SK-N-SH treated with all-trans-retinoic acid at 6 μM for 48 hours (cell line): ENCODE results near the gene YDJC.

Experiments
- ARNTL ChIP-seq: fragments of 450-650 bp; formaldehyde crosslinking; IDR thresholded peaks from 2 replicates; pipeline ENCODE4 v1.5.0; 2020; ENCODE audit warnings: low read depth, mild to moderate bottlenecking, moderate library complexity, borderline replicate concordance
- GLIS3 ChIP-seq: fragments of 250-450 bp; sonication (Bioruptor Pico); IDR thresholded peaks from 2 replicates; pipeline ENCODE4 v1.5.0; 2020; ENCODE audit warnings: mild to moderate bottlenecking, moderate library complexity
- PPARA ChIP-seq: fragments of 250-450 bp; sonication (Bioruptor Pico); IDR thresholded peaks from 2 replicates; pipeline ENCODE4 v1.5.0; 2020; ENCODE audit warnings: mild to moderate bottlenecking, borderline replicate concordance
- RARB ChIP-seq: fragments of 250-450 bp; sonication (Bioruptor Pico); IDR thresholded peaks from 2 replicates; pipeline ENCODE4 v1.8.0; 2021; ENCODE audit warnings: mild to moderate bottlenecking, moderate library complexity
- TCF4 ChIP-seq: fragments of 250-450 bp; sonication (Bioruptor Pico); IDR thresholded peaks from 2 replicates; pipeline ENCODE4 v1.8.0; 2021; ENCODE audit warnings: mild to moderate bottlenecking, moderate library complexity, borderline replicate concordance
- ZNF565 ChIP-seq: fragments of 450-650 bp; formaldehyde crosslinking; conservative IDR thresholded peaks from 2 replicates; pipeline ENCODE4 v1.5.0; 2020; ENCODE audit warnings: low read depth, mild to moderate bottlenecking, moderate library complexity
- ZNF70 ChIP-seq: fragments of 450-650 bp; formaldehyde crosslinking; IDR thresholded peaks from 2 replicates; pipeline ENCODE4 v1.5.0; 2020; ENCODE audit warnings: mild to moderate bottlenecking, moderate library complexity
- ZNF8 ChIP-seq: fragments of 450-650 bp; formaldehyde crosslinking; IDR thresholded peaks from 2 replicates; pipeline ENCODE4 v1.5.0; 2020; ENCODE audit warnings: mild to moderate bottlenecking, moderate library complexity
- TF ChIP-seq, protein P1 (sequence below): fragments of 250-450 bp; sonication (Bioruptor Pico); IDR thresholded peaks from 2 replicates; pipeline ENCODE4 v1.8.0; 2020; ENCODE audit warnings: mild to moderate bottlenecking, moderate library complexity, borderline replicate concordance
- TF ChIP-seq, protein P2 (sequence below): fragments of 250-450 bp; sonication (Bioruptor Pico); IDR thresholded peaks from 2 replicates; pipeline ENCODE4 v1.5.1; 2020; ENCODE audit warnings: low read depth, mild to moderate bottlenecking, moderate library complexity
- TF ChIP-seq, protein P3 (sequence below): fragments of 250-450 bp; sonication (Bioruptor Pico); IDR thresholded peaks from 2 replicates; pipeline ENCODE4 v1.5.0; 2020; ENCODE audit warnings: mild to moderate bottlenecking, moderate library complexity
- TF ChIP-seq, protein P4 (sequence below): fragments of 250-450 bp; sonication (Bioruptor Pico); IDR thresholded peaks from 2 replicates; pipeline ENCODE4 v1.5.1; 2021; ENCODE audit warnings: mild to moderate bottlenecking, moderate library complexity

DNA sequence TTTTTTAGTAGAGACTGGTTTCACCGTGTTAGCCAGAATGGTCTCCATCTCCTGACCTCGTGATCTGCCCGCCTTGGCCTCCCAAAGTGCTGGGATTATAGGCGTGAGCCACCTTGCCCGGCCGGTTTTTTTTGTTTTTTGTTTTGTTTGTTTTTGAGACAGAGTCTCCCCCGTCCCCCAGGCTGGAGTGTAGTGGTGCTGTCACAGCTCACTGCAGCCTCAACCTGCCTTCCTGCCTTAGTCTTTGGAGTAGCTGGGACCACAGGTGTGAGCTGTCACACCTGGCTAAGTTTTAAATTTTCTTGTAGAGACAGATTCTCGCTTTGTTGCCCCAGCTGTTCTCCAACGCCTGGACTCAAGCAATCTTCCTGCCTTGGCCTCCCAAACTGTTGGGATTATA is 39.2 kb upstream of the YDJC start:
- no peak for TF ChIP-seq GLIS3 (CRISPR knock-in tag)
- TF ChIP-seq ZNF70 (CRISPR knock-in tag) = no peak
- TF ChIP-seq, protein P1, sequence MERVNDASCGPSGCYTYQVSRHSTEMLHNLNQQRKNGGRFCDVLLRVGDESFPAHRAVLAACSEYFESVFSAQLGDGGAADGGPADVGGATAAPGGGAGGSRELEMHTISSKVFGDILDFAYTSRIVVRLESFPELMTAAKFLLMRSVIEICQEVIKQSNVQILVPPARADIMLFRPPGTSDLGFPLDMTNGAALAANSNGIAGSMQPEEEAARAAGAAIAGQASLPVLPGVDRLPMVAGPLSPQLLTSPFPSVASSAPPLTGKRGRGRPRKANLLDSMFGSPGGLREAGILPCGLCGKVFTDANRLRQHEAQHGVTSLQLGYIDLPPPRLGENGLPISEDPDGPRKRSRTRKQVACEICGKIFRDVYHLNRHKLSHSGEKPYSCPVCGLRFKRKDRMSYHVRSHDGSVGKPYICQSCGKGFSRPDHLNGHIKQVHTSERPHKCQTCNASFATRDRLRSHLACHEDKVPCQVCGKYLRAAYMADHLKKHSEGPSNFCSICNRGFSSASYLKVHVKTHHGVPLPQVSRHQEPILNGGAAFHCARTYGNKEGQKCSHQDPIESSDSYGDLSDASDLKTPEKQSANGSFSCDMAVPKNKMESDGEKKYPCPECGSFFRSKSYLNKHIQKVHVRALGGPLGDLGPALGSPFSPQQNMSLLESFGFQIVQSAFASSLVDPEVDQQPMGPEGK = no peak
- TF ChIP-seq ARNTL (CRISPR knock-in tag) = no peak
- no peak for TF ChIP-seq TCF4
- TF ChIP-seq, protein P2, sequence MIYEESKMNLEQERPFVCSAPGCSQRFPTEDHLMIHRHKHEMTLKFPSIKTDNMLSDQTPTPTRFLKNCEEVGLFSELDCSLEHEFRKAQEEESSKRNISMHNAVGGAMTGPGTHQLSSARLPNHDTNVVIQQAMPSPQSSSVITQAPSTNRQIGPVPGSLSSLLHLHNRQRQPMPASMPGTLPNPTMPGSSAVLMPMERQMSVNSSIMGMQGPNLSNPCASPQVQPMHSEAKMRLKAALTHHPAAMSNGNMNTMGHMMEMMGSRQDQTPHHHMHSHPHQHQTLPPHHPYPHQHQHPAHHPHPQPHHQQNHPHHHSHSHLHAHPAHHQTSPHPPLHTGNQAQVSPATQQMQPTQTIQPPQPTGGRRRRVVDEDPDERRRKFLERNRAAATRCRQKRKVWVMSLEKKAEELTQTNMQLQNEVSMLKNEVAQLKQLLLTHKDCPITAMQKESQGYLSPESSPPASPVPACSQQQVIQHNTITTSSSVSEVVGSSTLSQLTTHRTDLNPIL (CRISPR knock-in tag) = no peak
- no peak for TF ChIP-seq RARB (CRISPR knock-in tag)
- TF ChIP-seq ZNF565 (CRISPR knock-in tag) = no peak
- TF ChIP-seq ZNF8 (CRISPR knock-in tag) = no peak
- TF ChIP-seq, protein P3, sequence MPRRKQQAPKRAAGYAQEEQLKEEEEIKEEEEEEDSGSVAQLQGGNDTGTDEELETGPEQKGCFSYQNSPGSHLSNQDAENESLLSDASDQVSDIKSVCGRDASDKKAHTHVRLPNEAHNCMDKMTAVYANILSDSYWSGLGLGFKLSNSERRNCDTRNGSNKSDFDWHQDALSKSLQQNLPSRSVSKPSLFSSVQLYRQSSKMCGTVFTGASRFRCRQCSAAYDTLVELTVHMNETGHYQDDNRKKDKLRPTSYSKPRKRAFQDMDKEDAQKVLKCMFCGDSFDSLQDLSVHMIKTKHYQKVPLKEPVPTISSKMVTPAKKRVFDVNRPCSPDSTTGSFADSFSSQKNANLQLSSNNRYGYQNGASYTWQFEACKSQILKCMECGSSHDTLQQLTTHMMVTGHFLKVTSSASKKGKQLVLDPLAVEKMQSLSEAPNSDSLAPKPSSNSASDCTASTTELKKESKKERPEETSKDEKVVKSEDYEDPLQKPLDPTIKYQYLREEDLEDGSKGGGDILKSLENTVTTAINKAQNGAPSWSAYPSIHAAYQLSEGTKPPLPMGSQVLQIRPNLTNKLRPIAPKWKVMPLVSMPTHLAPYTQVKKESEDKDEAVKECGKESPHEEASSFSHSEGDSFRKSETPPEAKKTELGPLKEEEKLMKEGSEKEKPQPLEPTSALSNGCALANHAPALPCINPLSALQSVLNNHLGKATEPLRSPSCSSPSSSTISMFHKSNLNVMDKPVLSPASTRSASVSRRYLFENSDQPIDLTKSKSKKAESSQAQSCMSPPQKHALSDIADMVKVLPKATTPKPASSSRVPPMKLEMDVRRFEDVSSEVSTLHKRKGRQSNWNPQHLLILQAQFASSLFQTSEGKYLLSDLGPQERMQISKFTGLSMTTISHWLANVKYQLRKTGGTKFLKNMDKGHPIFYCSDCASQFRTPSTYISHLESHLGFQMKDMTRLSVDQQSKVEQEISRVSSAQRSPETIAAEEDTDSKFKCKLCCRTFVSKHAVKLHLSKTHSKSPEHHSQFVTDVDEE (CRISPR knock-in tag) = no peak
- TF ChIP-seq, protein P4, sequence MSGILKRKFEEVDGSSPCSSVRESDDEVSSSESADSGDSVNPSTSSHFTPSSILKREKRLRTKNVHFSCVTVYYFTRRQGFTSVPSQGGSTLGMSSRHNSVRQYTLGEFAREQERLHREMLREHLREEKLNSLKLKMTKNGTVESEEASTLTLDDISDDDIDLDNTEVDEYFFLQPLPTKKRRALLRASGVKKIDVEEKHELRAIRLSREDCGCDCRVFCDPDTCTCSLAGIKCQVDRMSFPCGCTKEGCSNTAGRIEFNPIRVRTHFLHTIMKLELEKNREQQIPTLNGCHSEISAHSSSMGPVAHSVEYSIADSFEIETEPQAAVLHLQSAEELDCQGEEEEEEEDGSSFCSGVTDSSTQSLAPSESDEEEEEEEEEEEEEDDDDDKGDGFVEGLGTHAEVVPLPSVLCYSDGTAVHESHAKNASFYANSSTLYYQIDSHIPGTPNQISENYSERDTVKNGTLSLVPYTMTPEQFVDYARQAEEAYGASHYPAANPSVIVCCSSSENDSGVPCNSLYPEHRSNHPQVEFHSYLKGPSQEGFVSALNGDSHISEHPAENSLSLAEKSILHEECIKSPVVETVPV (CRISPR knock-in tag) = no peak
- TF ChIP-seq PPARA (CRISPR knock-in tag) = no peak
